GM21423 (cell line): ENCODE measurements around the gene CYSLTR2.
A peak's percentile ranks its signal among the peaks of the same experiment; 100 is the strongest.

Experiments
- ATAC-seq: cut with Tn5 transposase; IDR thresholded peaks from one replicate; pipeline ENCODE4 v1.9.1; 2021; ENCODE audit warnings: mild to moderate bottlenecking, moderate library complexity; ENCODE audit not compliant: unreplicated experiment

CYSLTR2 gene, protein sequence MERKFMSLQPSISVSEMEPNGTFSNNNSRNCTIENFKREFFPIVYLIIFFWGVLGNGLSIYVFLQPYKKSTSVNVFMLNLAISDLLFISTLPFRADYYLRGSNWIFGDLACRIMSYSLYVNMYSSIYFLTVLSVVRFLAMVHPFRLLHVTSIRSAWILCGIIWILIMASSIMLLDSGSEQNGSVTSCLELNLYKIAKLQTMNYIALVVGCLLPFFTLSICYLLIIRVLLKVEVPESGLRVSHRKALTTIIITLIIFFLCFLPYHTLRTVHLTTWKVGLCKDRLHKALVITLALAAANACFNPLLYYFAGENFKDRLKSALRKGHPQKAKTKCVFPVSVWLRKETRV

DNA sequence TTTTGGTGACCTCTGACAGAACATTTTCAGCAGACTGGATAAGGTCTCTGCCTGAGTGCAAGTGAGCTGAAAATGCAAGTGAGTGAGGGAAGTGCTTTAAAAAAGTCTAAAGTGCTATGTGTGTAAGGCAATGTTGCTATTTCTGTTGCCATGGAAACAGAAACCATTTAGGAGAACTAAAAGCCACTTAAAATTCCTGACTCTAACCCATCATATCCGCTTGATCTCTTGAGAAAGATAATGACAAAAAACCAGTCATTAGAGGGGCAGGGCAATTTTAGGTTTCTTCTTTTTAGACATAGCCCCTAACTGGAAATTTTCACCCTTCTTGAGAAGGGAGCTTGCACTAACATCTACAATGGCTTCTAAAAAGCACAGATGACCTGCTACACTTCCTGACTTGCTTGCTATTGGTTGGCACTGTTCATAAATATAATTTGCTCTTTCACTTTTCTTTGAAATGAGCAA, at the start of gene CYSLTR2:
Gene CYSLTR2 (plus strand): TSS at position 458 of the 468 bp plus-strand sequence. CDS start 52,889 bp downstream, outside the sequence.
- peak; percentile 68 for ATAC-seq

DNA sequence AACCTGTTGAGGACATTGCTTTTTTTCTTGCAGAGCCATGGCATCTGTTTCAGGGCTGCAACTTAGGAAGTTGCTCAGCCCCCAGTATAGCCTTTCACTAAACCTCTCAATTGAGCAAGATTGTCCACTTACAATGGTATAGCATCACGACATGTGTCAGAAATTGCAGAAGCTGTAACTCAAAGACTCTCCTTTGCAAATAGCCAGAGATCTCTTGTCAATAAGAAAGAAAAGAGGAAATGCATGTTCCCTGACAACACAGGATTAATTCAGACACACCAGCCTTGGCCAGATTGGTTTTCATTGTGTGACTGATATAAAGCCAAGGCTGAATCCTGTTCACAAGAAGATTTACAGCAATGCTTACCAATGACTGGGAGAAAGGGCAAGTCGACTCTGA, 38.7 kb upstream of the CYSLTR2 start:
- no peak for ATAC-seq

DNA sequence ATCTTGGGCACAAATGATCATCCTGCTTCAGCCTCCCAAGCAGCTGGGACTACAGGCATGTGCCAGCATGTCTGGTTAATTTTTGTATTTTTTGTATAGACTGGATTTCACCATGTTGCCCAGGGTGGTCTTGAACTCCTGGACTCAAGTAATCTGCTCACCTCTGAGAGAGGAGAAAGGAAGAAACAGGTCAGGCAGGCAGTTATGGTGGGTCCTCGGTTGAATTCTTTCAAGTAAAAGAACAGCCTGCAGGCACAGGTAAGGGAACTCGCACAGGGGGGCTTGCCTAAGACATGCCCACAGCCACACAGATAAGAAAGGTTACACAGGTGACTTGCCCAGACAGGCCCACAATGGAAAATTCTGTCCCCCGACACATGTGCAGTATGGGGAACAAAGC, 34.8 kb upstream of the CYSLTR2 start:
- ATAC-seq, result no peak

DNA sequence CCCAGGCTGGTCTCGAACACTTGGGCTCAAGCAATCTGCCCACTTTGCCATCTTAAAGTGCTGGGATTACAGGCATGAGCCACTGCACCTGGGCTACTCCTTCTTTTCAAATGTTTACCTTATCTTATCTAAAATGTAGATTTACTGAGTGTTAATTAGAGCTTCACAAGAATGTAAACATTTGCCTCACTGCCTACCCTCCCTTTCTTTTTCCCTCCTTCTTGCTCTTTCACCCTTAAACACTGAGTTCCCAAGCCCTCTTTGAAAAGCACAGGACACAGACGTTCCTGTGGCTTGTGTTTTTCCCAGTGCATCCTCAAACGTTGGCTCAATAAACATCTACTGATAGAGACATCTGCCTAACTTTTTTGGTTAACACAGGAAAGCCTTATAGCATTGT, 32.7 kb upstream of the CYSLTR2 start:
- ATAC-seq, result no peak

DNA sequence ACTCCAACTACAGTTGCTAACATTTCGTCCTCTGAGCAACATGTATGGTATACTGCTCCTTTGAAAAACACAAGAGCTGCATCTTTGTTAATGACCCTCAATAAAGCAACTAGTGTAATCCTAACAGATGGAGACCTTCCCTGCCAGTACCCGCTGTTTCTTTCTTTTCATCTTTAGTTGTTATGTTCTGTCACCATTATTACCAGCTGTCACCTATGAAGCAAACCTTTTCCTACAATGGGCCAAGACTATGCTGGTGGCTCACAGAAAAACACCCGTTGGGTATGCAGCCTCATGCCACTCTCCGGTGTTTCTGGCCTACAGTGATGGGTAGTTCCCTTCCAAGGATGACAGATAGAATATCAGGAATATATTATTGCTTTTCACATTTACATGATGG, 29.7 kb upstream of the CYSLTR2 start:
- ATAC-seq, result no peak

DNA sequence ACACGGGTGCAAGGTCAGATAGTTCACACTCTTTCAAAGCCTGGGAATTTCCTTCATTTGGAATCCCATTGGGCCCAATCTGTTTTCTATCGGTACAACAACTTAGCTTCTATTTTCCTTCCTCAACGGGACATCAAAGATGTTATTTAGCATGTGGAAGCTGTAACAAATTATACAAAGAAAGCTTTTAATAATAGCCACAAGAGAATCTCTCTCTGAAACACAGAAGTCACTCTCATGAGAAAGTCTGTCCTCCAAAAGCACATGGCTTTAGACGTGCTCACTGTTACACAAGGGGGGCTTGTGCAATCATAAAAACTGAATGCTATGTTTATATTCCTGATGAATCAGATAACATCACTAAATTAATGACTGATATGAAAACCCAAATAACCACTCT, 28.9 kb upstream of the CYSLTR2 start:
- ATAC-seq, result no peak

DNA sequence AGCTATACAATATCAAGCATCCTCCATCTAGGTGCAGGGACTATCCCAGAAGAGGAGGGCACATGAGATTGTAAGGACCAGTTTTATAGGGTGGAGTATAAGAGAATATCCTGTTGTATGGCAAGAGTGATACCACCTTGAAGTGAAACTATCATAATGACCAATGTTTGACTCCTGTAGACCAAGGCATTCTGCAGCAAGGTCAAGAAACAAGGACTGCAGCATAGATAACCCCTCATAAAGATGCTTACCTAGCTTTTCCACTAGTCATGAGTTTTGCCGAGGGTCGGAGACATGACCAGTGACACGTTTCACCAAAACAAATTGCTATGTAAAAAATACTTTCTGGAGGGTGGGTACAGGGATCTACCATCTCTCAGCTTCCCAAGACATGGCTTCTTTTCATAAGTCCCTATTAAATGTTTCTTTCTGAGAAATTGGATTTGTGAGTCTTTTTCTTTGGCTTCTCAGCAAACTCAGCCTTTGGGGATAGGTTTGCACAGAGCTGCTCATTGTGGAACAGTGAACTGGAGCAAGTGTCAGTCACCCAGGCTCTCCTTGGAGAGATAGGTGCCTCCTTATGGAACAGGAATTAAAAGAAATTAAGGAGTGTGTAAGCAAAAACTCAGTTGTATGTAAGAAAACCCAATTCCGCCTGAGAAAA, 28.2 kb upstream of the CYSLTR2 start:
- no peak for ATAC-seq

DNA sequence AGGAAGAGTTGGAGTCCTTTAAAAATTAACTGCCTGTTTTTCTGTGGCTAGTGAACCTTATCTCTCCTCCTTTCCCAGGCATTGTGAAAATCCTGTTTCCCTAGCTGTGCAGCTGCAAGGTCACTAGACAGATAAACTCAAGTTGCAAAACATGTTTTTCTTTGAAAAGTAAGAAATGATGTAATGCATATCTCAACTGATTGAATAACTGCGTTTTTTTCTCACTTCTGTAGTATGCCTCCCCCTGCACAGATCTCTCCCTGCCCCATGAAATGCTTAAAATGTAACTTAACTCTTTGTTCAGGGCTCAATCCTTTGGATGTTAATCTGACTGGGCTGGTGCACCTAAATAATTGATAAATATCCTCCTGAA, 27.7 kb upstream of the CYSLTR2 start:
- no peak for ATAC-seq

DNA sequence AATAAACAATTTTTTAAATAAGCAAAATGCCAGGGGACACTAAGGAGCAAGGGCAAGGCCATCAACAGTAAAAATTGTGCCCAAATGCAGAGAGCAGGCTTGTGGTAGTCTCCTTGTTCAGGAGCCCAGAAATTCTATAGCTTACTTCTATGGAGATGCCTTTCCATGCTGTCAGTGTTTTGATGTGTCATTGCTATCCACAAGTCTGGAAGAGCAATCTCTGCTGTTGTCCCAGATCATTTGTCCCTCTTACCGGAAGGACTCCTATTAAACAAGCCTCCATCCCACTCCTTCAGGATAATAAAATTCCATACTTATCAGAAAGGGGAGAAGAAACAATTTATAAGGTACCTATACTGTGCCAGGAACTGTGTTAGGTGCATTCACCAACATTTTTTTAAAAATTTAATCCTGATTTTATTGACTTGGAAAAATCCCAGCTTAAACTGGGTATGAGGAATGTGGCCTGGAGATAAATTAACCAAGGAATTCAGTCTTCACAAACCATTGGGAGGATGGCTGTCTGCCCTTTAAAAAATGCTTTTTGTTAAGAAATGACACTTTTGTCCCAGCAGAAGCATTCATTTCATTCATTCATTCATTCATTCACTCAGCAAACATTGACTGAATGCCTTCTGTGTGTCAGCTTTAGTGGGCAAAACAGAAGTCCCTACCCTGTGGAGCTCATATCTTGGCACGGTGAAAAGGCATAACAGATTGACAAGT, 26.8 kb upstream of the CYSLTR2 start:
- no peak for ATAC-seq

DNA sequence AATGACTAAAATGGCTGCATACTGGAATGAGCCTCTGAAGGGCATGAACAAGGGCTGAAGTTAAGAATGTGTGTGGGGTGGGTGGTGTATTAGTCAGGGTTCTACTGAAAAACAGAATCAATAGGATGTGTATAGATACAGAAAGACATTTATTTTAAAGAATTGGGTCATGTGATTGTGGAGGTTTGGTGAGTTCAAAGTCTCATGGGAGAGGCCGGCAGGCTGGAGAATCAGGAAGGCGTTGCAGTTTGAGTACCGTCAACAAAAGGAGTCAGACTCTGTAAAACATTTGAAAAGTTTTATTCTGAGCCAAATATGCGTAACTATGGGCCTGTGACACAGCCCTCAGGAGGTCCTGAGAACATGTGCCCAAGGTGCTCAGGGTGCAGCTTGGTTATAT, 24.5 kb upstream of the CYSLTR2 start:
- no peak for ATAC-seq

DNA sequence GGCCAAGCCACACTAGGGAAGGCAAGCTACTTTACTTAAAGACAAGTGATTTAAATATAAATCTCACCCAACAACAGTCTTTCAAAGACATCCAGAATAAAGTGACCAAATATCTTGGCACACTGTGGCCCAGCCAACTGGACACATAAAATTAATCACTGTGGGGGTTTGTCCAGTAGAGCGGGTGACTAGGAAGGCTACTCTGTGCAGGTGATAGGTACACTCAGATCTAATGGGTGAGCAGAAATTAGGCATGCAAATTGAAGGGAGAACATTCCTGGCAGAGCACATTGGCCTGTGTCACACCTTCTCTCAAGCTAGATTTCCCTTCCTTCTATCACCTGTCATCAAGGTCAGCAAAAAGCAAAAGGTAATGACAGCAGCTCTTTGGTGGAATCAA, 23.4 kb upstream of the CYSLTR2 start:
- no peak for ATAC-seq

DNA sequence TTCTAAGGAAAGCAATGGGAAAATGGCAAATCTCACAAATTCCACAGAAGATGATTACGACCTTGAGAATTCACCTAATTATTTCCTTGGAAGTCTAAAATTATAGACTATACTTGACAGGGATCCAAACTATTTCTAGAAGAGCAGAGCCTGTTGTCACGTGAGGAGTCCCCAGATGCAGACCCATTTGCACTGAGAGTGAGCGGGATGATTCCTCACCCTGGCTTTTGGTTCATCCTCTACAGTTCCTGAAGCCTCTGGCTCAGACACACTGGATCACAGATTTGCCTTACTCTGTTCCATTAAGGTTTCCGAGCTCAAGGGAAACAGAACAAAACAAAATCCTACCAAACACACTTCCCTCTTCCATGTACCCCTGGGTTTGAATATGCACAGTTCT, 23.0 kb upstream of the CYSLTR2 start:
- no peak for ATAC-seq

DNA sequence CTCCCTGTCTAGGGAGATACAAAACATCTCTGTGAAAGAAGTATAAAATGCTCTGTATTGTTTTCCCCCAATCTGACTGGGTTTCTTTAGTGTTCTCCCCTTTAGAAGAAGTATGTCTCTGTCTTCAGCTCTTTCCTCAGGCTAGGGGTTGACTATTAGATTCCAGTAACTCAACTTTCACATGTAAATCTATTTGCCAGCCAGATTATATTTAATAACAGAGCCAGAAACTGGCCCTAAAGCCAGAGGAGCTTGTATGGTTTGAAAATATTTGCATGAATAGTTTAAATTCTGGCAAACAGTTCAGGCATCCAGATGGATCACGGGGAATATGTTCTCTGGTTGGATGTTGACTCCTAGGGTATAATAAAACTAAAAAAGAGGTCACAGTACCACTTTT, 22.3 kb upstream of the CYSLTR2 start:
- ATAC-seq, result no peak

DNA sequence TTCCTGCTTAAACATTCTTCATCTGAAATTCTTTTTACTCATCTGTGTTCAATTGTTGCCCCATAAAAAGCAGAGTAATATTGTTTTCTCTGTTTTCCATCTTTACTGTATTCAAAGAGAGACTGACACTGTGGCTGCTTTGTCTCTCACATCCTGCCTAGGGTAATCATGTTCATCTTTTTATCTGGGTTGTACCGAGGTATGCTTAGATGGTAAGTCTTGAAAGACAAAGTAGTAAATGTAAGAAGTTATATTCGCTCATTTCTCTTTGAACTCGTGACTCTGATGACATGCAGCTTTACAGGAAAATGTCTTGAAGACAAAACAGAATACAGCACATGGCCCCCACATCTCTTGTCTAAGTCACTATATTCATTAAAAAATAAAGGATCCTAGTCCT, 20.0 kb upstream of the CYSLTR2 start:
- ATAC-seq, result no peak

DNA sequence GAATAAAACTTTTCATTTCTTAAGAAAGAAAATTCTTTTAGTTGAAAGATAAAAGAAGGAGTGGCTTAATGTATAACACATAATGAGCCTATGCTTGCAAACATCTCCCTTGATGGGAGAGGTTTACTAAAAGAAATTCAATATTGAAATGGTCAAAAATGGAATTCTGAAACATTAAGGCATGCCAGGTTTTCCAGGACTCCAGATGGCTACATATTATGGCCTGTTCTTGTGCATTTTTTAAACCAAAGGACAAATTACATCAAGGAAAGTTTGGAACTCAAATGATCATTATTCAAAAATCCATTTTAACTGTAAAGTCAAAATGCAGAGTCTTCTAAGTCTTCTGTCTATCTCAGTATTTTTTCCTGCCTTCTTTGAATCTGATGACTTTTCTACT, 19.1 kb upstream of the CYSLTR2 start:
- no peak for ATAC-seq

DNA sequence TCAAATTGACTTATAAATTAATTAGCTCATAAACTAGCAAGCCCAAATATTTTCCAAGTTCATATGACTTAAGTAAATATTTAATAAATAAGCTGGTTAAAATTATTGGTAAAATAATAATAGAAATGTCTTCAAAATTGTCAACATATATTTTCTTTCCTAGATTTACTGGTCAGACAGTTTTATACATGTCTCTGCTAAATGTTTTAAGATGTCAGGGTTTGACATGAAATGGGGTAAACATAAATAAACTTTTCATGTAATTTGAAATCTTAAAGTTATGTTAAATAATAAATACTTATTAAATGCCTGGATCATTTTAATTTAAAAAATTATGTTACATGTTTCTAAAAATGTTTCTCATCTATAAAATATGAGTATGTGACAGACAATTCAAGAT, 18.3 kb upstream of the CYSLTR2 start:
- no peak for ATAC-seq

DNA sequence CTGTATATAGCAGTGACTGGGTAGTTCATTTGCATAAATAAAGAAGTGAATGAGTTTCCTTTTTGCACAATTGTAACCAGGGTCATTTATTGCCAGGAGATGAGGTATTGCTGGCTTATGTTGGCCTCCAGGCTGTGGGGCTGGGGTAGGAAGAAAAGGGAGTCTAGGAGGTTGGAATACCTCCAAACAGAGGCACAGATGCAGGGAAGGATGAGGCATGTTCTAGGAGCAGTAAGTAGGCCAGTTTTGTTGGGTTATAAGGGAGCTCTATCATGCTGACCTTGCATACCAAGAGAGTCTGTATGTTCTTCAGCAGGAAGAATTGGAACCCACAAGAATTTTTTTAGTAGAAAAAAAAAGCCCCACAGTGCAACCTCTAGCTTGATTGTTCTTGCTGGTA, 17.2 kb upstream of the CYSLTR2 start:
- ATAC-seq, result no peak

DNA sequence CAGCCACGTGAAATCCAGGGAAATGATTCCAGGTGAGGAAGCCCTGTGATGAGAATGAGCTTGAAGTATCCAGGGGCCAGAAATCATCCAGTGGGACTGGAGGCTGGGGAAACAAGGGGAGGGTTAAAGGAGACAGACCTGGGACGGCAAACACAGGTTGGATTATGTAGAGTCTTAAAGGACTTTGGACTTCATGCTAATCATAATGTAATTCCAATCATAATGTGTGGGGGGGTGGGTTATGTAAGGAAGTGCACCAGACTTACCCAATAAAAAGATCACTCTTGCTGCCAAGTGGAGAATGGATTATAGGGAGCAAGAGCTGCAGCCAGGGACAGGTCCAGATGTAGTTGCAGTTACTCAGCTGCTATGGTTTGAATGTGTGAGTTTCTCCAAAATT, 16.1 kb upstream of the CYSLTR2 start:
- no peak for ATAC-seq

DNA sequence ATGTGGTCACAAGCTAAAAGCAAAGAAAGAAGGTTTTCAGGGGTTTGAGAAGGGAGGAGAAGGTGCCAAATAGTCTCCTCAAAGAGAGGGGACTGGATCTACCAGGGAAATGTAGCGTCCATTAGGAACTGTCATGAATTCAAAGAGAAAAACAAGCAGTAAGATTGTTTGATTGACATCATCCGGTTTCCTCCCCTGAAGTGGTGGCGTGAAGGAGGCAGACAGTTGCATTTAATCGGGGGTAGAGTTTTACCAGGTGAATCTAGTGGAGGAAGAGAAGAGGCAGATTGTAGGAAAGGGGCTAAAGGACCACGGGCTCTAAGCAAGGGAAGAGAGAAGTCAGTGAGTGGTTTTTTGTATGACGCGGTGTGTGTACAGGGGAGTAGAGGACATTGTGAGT, 13.0 kb upstream of the CYSLTR2 start:
- ATAC-seq, result no peak

DNA sequence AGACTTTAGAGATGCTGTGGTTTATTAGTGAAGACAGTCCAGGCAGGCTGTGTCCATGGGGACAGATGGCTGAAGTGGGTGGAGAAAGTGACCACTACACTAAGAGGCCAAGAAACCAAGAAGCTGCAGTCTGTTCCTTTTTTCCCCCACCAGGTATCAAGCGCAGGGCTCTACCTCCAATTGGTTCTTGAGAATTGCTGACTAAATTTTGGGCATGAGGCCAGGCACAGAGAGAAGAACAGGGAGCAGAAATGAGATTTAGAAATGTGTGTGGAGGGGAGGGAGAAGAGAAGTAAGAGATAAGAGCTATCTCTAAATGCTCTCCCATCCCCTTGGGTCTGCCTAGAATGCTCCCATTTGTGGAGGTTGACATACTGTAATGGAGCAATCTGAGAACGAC, 12.3 kb upstream of the CYSLTR2 start:
- ATAC-seq, result no peak

DNA sequence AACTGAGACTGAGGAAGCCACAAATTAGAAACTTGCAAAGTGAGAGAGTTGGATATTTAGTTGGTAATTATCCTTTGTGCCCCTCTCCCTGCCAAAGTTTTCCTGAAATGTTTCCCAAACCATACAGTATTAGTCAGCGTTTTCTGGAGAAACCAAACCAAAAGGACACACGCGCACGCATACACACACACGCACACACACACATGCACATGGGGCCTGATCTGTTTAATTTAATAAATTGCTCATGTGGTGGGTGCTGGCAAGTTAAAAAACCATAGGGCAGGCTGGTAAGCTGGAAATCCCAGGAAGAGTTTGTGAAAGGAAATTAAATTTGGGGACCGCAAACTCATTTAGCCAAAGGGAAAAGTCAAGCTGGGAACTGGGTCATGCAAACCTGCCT, 11.7 kb upstream of the CYSLTR2 start:
- ATAC-seq, result no peak

DNA sequence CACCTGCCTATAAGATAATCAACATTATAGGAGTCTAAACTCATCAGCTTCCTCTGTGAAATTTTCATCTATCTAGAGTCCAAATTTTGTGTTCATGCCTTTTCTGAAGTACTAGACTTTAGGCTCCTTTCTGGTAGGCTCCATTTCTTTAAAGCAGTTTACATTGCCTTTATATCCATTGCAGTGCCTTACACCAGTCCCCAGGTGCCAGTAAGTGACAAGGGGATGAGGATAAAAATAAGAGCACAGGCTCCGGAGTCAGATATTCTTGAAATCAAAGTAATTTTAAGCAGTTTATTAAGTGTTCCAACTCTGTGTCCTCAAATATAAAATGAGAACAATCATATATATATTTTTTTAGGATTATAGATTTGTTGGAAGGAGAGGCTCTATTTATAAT, 10.6 kb upstream of the CYSLTR2 start:
- no peak for ATAC-seq
